Tibial nerve (tissue), 4 donors: Measurements from ENCODE around the gene CPNE7. TPM values are rescaled to one million over a fixed set of nuclear protein-coding genes. Genes with fewer than 3 reads are reported as not detected.

Experiments used
- DNase-seq, 2 donors: peaks; one replicate each; pipeline ENCODE4 v3.0.0-alpha.2; 2019; ENCODE audit warnings: low spot score in 2 of 2
- H3K27ac ChIP-seq, 4 donors: fragments of 200-600 bp; sonication (generic) in 3 of 4; one replicate each; pipeline ENCODE4 v1.5.1; 2017 to 2019; ENCODE audit warnings: mild to moderate bottlenecking in 1 of 4
- H3K27me3 ChIP-seq, 2 donors: fragments of 200-600 bp; sonication (generic) in 1 of 2; one replicate each; pipeline versions ENCODE4 v1.5.1 to v1.6.0; 2017 to 2019
- H3K36me3 ChIP-seq, 3 donors: fragments of 200-600 bp; sonication (generic); one replicate each; pipeline ENCODE4 v1.5.1; 2018 to 2019
- H3K4me1 ChIP-seq, 4 donors: fragments of 200-600 bp; sonication (generic) in 3 of 4; one replicate each; pipeline ENCODE4 v1.5.1; 2017 to 2019
- H3K4me3 ChIP-seq, 4 donors: fragments of 200-600 bp; sonication (generic) in 3 of 4; one replicate each; pipeline ENCODE4 v1.5.1; 2017 to 2019; ENCODE audit warnings: mild to moderate bottlenecking in 1 of 4, moderate library complexity in 1 of 4
- H3K9me3 ChIP-seq, 4 donors: fragments of 200-600 bp; sonication (generic) in 3 of 4; one replicate each; pipeline ENCODE4 v1.5.1; 2017 to 2019
- EP300 ChIP-seq, 2 donors: sonication (generic); formaldehyde crosslinking; IDR thresholded peaks; one replicate each; pipeline ENCODE4 v1.6.1; 2017; ENCODE audit warnings: antibody characterized with exemption in 2 of 2, mild to moderate bottlenecking in 1 of 2
- POLR2A ChIP-seq, 2 donors: fragments of 450-650 bp; IDR thresholded peaks; one replicate each; pipeline ENCODE4 v1.6.1; 2017; ENCODE audit warnings: antibody characterized with exemption in 2 of 2, mild to moderate bottlenecking in 2 of 2, moderate library complexity in 2 of 2
- WGBS, 2 donors: methylation state at CpG; one replicate each; pipeline ENCODE4 v1.1.5; 2018; 5-methylcytosine and 5-hydroxymethylcytosine counted together
- total RNA-seq, 4 donors: library from RNA; depleted of rRNA; stranded (reverse); fragments of >200 nt; gene quantifications; one replicate each; pipeline ENCODE4 v1.1.0, GENCODE V29; 2016
- TF ChIP-seq, protein P1 (sequence below), 5 experiments: fragments of 200-600 bp in 3 of 5; fragments of 450-650 bp in 2 of 5; sonication (generic) in 3 of 5; IDR thresholded peaks; one replicate each; pipeline ENCODE4 v1.5.1; 2016 to 2019; ENCODE audit warnings: antibody characterized with exemption in 5 of 5, mild to moderate bottlenecking in 3 of 5, moderate library complexity in 2 of 5

Gene CPNE7
- total RNA-seq, 4 donors from 2014 or later = 0.90 to 10.0 (median 4.2) TPM; not detected in 1

DNA sequence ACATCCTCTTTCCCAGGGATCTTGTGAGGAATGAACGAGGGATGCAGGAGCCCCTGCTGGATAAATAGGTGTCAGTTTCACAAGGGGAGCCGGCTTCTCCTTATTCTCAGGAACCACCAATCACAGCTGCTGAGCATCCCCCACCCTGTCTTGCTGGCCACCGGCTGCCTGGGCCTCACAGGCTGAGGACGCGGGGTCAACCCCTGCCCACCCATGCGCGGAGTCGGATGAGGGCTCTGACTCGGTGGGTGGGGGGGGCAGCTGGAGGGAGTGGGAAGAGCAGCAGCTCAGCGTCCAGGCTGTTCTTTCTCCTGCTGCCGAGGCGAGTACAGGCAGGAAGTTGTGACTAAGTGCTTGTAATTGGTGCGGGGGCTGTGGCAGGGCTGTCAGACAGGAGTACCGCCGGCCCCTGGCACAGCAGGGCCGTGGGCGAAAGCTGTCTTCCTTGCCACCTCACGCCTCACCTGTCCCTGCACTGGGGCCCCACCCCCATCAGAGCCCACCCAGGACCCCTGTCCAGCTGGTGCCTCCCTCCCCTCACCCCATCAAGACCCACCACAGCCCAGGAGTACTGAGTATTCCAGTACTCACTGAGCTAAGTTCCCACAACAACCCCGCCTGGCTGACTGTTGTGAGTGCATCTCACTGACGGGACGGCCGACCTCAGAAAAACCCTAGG lies 26.9 kb downstream of the CPNE7 start:
- H3K27ac ChIP-seq = no peak overlapping the region
- H3K36me3 ChIP-seq = no peaks in the 10 kb centered on the region
- H3K4me3 ChIP-seq = no peak overlapping the region
- WGBS, 2 donors = 6 to 8% methylated on average over 16 to 21 of the region's 22 CpGs
- no peak for DNase-seq
- peaks cover 0 to 13% (median 8%) of the 10 kb centered on the region in 4 donors for H3K4me1 ChIP-seq
- no peaks in the 10 kb centered on the region for H3K9me3 ChIP-seq
- H3K27me3 ChIP-seq = peaks cover 0 to 13% of the 10 kb centered on the region in 2 donors
- no peak for TF ChIP-seq POLR2A (IDR thresholded peaks at IDR 0.05)
- no peak for TF ChIP-seq EP300 (IDR thresholded peaks at IDR 0.05)
- TF ChIP-seq, protein P1, sequence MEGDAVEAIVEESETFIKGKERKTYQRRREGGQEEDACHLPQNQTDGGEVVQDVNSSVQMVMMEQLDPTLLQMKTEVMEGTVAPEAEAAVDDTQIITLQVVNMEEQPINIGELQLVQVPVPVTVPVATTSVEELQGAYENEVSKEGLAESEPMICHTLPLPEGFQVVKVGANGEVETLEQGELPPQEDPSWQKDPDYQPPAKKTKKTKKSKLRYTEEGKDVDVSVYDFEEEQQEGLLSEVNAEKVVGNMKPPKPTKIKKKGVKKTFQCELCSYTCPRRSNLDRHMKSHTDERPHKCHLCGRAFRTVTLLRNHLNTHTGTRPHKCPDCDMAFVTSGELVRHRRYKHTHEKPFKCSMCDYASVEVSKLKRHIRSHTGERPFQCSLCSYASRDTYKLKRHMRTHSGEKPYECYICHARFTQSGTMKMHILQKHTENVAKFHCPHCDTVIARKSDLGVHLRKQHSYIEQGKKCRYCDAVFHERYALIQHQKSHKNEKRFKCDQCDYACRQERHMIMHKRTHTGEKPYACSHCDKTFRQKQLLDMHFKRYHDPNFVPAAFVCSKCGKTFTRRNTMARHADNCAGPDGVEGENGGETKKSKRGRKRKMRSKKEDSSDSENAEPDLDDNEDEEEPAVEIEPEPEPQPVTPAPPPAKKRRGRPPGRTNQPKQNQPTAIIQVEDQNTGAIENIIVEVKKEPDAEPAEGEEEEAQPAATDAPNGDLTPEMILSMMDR (IDR thresholded peaks at IDR 0.05) = no peak

DNA sequence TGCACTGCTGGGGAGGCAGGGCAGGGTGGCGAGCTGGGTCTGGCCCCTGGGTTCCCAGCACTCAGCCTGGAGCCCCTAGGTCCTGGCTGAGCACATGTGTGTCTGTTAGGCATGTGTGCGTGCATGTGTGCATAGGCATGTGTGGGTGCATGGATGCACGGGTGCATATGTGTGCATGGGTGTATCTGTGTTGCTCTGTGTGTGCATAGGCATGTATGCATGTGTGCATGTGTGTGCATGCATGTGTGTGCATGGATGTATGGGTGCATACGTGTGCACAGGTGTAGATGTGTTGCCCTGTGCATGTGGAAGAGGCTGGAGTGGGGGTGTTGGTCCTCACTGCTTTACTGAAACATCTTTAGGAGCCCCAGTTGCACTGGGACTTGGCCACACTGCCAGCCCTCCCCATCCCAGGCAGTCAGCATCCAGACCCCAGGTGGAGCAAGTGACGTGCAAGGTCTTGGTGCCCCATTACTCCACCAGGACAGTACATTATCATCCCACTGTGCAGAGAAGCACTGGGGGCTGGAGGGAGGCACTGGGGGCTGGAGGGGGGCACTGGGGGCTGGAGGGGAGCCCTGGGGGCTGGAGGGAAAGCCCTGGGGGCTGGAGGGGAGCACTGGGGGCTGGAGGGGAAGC lies 27.5 kb downstream of the CPNE7 start:
- no peak for DNase-seq
- TF ChIP-seq, protein P1 (IDR thresholded peaks at IDR 0.05) = no peak
- Histone ChIP-seq H3K4me1 (peaks cover 0 to 13% (median 8%) of the 10 kb centered on the region in 4 donors), H3K9me3 (no peaks in the 10 kb centered on the region), H3K4me3 (no peak overlapping the region), H3K27ac (no peak overlapping the region), H3K27me3 (peaks cover 0 to 13% of the 10 kb centered on the region in 2 donors), H3K36me3 (no peaks in the 10 kb centered on the region)
- WGBS, 2 donors = 59 to 67% methylated on average over 4 to 5 of the region's 5 CpGs

DNA sequence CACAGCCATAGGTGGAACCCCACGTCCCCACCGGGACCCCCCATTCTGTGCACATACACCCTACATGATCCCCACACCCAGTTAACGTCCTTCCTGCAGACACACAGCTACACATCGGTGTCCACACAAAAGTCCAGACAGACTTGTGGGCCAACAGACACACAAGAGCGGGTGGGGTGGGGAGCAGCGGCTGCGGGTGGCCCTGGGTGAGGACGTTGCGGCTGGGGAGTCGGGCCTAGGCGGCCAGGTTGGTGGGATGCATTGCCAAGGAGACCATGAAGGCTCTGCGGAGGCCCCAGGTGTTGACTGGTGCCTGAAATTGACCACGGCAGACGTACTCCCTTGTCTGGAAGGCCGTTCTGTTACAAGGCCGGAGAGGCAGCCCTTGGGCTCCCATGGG lies 29.2 kb downstream of the CPNE7 start:
- Histone ChIP-seq H3K4me3 (no peak overlapping the region), H3K4me1 (peaks cover 0 to 13% (median 8%) of the 10 kb centered on the region in 4 donors), H3K27ac (no peak overlapping the region), H3K27me3 (peaks cover 0 to 13% of the 10 kb centered on the region in 2 donors), H3K36me3 (no peaks in the 10 kb centered on the region), H3K9me3 (no peaks in the 10 kb centered on the region)
- WGBS, 2 donors = 80 to 89% methylated on average over 11 to 16 of the region's 16 CpGs
- TF ChIP-seq POLR2A (IDR thresholded peaks at IDR 0.05) (no peak), EP300 (IDR thresholded peaks at IDR 0.05) (no peak)
- TF ChIP-seq, protein P1 (IDR thresholded peaks at IDR 0.05) = no peak
- no peak for DNase-seq

GRCh38 chr16:89605186-89605970 lies 29.8 kb downstream of the CPNE7 start:
- Histone ChIP-seq H3K4me1 (peaks cover 0 to 13% (median 8%) of the 10 kb centered on the region in 4 donors), H3K36me3 (no peaks in the 10 kb centered on the region), H3K4me3 (no peak overlapping the region), H3K27ac (no peak overlapping the region), H3K27me3 (peaks cover 0 to 13% of the 10 kb centered on the region in 2 donors), H3K9me3 (no peaks in the 10 kb centered on the region)
- no peak for DNase-seq
- TF ChIP-seq POLR2A (IDR thresholded peaks at IDR 0.05) (no peak), EP300 (IDR thresholded peaks at IDR 0.05) (no peak)
- TF ChIP-seq, protein P1 (IDR thresholded peaks at IDR 0.05) = no peak
- 75 to 85% methylated on average over 11 to 21 of the region's 34 CpGs for WGBS, 2 donors
